Parathyroid adenoma (tissue), 2 donors: ENCODE results near the gene MLIP.

Experiments used
- H2AFZ ChIP-seq: fragments of 300-600 bp; sonication (generic); one replicate; pipeline ENCODE4 v1.7.0; 2017; ENCODE audit warnings: antibody characterized with exemption, mild to moderate bottlenecking
- H3K27ac ChIP-seq: fragments of 300-600 bp; sonication (generic); one replicate; pipeline ENCODE4 v1.7.0; 2017
- H3K27me3 ChIP-seq: fragments of 300-600 bp; sonication (generic); one replicate; pipeline ENCODE4 v1.7.0; 2017; ENCODE audit warnings: low read length; ENCODE audit not compliant: control insufficient read depth, insufficient read depth
- H3K36me3 ChIP-seq: fragments of 300-600 bp; sonication (generic); one replicate; pipeline ENCODE4 v1.7.0; 2017; ENCODE audit warnings: low read length; ENCODE audit not compliant: control insufficient read depth, insufficient read depth
- H3K4me1 ChIP-seq: fragments of 300-600 bp; sonication (generic); one replicate; pipeline ENCODE4 v1.7.0; 2017; ENCODE audit warnings: control low read depth
- H3K4me2 ChIP-seq: fragments of 300-600 bp; sonication (generic); one replicate; pipeline ENCODE4 v1.7.0; 2017; ENCODE audit warnings: low read length
- H3K4me3 ChIP-seq: fragments of 300-600 bp; sonication (generic); one replicate; pipeline ENCODE4 v1.7.0; 2017; ENCODE audit warnings: low read depth, low read length
- H3K79me2 ChIP-seq: fragments of 300-600 bp; sonication (generic); one replicate; pipeline ENCODE4 v1.7.0; 2017; ENCODE audit warnings: control low read depth
- H3K9ac ChIP-seq: fragments of 300-600 bp; sonication (generic); one replicate; pipeline ENCODE4 v1.7.0; 2017; ENCODE audit warnings: mild to moderate bottlenecking
- H3K9me3 ChIP-seq: fragments of 300-600 bp; sonication (generic); one replicate; pipeline ENCODE4 v1.7.0; 2017; ENCODE audit warnings: low read length; ENCODE audit not compliant: control insufficient read depth
- CTCF ChIP-seq: fragments of 300-600 bp; sonication (generic); IDR thresholded peaks from one replicate; pipeline ENCODE4 v1.7.0; 2017; ENCODE audit warnings: antibody characterized with exemption, mild to moderate bottlenecking
- donor health status: primary hyperparathyroidism.

Gene MLIP

DNA sequence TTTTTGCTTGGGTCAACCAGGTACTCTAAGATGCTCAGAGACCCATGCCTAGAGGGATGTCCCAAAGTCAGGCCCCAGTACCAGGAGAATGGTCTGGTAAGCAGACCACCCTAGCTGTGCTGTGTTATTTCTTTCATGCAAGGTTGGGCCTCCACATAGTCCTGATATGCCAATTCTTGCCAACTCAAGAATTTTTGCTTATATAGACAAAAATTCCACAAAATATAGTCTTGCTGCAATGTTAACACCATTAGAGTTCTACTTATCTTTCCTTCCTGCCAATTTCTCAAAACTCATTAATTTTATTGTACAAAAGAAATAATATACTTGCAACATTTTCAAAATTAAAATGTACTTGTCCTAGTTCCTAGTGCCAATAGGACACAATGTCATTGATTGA lies 163.1 kb downstream of the MLIP start:
- H3K27ac ChIP-seq, result no peak overlapping the region
- H3K9me3 ChIP-seq, result no peaks in the 10 kb centered on the region
- H2AFZ ChIP-seq, result no peak overlapping the region
- no peak overlapping the region for H3K9ac ChIP-seq
- no peak overlapping the region for H3K4me2 ChIP-seq
- H3K4me1 ChIP-seq, result no peaks in the 10 kb centered on the region
- no peaks in the 10 kb centered on the region for H3K79me2 ChIP-seq
- H3K36me3 ChIP-seq, result no peaks in the 10 kb centered on the region
- no peak overlapping the region for H3K4me3 ChIP-seq
- H3K27me3 ChIP-seq, result no peaks in the 10 kb centered on the region
- TF ChIP-seq CTCF, result no peak

GRCh38 chr6:54282186-54282585 lies 170.9 kb downstream of the MLIP start:
- Histone ChIP-seq H3K4me1 (no peaks in the 10 kb centered on the region), H3K27ac (no peak overlapping the region), H3K9ac (no peak overlapping the region)

DNA sequence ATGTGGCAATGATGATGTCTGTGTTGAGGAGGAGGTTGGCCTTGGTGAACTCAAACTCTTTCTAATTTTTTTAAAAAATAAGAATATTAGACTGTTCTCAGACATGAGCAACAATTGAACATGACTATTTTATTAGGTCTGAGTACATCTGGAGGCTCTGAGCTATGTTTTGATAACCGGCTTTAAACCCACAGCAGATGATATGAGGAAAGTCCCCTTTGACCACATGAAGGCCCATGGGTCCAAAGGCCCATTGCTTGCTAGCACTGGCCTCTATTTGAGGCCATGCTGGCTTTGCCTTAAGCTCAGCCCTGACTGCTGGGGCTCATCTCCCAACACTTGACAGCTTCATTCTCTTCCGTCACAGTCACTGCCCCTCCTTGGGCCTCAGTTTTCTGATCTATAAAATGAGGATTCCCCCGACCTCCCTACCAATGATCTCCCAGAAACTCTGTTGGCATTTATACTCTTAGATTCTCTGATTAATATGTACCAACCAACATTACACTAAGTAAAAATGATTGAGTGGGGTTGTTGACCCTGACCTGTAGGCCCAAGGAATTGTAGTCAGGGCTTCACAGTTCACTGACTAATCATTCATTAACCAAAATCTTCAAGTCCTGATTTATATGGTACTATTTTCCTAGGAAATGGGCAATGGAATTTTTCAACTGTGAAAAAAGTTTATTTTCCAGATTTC lies 173.1 kb downstream of the MLIP start:
- Histone ChIP-seq H3K4me3 (no peak overlapping the region), H3K9me3 (no peaks in the 10 kb centered on the region), H2AFZ (no peak overlapping the region), H3K9ac (no peak overlapping the region), H3K4me1 (no peaks in the 10 kb centered on the region), H3K27me3 (no peaks in the 10 kb centered on the region), H3K36me3 (no peaks in the 10 kb centered on the region), H3K4me2 (no peak overlapping the region), H3K27ac (no peak overlapping the region), H3K79me2 (no peaks in the 10 kb centered on the region)
- TF ChIP-seq CTCF, result no peak

More at GRCh38 chr6:54282186-54282585, 170.9 kb downstream of the MLIP start:
- no peak for TF ChIP-seq CTCF
- H3K36me3 ChIP-seq, result no peaks in the 10 kb centered on the region
- no peaks in the 10 kb centered on the region for H3K27me3 ChIP-seq
- no peaks in the 10 kb centered on the region for H3K79me2 ChIP-seq
- H2AFZ ChIP-seq, result no peak overlapping the region
- H3K9me3 ChIP-seq, result no peaks in the 10 kb centered on the region
- H3K4me3 ChIP-seq, result no peak overlapping the region
- H3K4me2 ChIP-seq, result no peak overlapping the region

DNA sequence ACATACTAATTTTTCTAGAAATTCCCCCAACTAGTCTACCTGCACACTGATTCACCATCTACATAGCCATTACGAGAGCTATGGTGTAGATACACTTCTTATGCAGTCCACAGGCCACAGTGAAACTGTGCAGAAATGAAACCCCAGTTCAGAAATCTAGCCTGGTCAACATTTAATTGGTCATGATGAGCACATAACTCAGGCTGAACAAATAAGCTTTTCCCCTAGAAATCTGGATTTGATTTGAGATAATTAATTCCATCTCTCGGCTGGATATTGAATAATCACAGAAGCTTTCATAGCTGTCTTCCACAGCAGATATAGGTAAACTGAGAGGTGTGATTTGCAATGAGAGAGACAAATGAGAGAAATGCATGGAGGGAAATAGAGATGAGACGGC lies 174.4 kb downstream of the MLIP start:
- Histone ChIP-seq H3K27ac (no peak overlapping the region), H3K9ac (no peak overlapping the region), H3K4me3 (no peak overlapping the region), H3K4me2 (no peak overlapping the region), H3K36me3 (no peaks in the 10 kb centered on the region), H3K4me1 (no peaks in the 10 kb centered on the region), H3K79me2 (no peaks in the 10 kb centered on the region), H3K9me3 (no peaks in the 10 kb centered on the region), H3K27me3 (no peaks in the 10 kb centered on the region), H2AFZ (no peak overlapping the region)
- no peak for TF ChIP-seq CTCF

GRCh38 chr6:54286141-54286540 lies 174.9 kb downstream of the MLIP start:
- no peak overlapping the region for H3K4me3 ChIP-seq
- H3K9me3 ChIP-seq, result no peaks in the 10 kb centered on the region
- no peak overlapping the region for H3K9ac ChIP-seq
- TF ChIP-seq CTCF, result no peak
- H3K27ac ChIP-seq, result no peak overlapping the region
- no peaks in the 10 kb centered on the region for H3K79me2 ChIP-seq
- H3K36me3 ChIP-seq, result no peaks in the 10 kb centered on the region
- no peaks in the 10 kb centered on the region for H3K27me3 ChIP-seq
- H2AFZ ChIP-seq, result no peak overlapping the region
- H3K4me1 ChIP-seq, result no peaks in the 10 kb centered on the region
- H3K4me2 ChIP-seq, result no peak overlapping the region
